SK-N-MC (cell line): ENCODE results near the gene MZT2B.
"Not testable (repeated sequence)": the region's sequence is repeated elsewhere in the genome, so short reads cannot be mapped to it uniquely, and the experiment has no call there.

Experiments
- EZH2 ChIP-seq: fragments of 200-600 bp; sonication (generic); IDR thresholded peaks from one replicate; pipeline ENCODE4 v1.6.1; 2017; ENCODE audit warnings: antibody characterized with exemption
- FOXP2 ChIP-seq: optimal IDR thresholded peaks from 2 replicates; pipeline ENCODE3; 2011; ENCODE audit warnings: mild to moderate bottlenecking, moderate library complexity; ENCODE audit not compliant: insufficient read depth; ENCODE audit errors: extremely low read length, control extremely low read depth
- POLR2AphosphoS5 ChIP-seq: IDR thresholded peaks from 2 replicates; pipeline ENCODE4 v1.6.1; 2012; ENCODE audit warnings: mild to moderate bottlenecking, low read depth, low read length, borderline replicate concordance

DNA sequence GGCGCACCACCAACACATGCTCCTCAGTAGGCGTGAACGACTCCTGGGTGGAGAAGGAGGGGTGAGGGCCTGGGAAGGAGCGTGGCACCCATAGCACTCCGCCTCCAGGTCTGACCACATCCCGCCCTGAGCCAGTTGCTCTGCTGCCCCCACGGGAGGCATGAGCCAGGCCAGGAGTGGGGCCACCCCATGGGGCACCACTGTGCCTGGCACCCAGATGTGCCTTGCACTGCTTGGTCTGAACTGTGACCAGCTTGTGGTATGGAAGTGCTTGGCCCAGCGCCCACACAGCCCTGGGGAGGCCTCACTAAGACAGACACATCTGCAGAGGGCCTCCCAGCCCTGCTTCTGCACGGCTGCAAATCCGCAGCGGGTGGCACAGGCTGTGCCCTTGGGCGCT is 24.7 kb upstream of the MZT2B start:
- not testable (repeated sequence) for TF ChIP-seq POLR2AphosphoS5, EZH2, FOXP2
